Liver (tissue), 9 donors: Measurements from ENCODE around the gene ITGB1. TPM values are rescaled to one million over a fixed set of nuclear protein-coding genes. Genes with fewer than 3 reads are reported as not detected.

Source experiments
- DNase-seq: peaks from one replicate; pipeline ENCODE4 v3.0.0-alpha.2; 2017; ENCODE audit warnings: low spot score
- H3K27ac ChIP-seq, 2 donors: one replicate each; pipeline ENCODE4 v1.7.0; 2013; ENCODE audit warnings: inconsistent platforms in 2 of 2, low read length in 2 of 2, control low read depth in 1 of 2, low read depth in 1 of 2, mild to moderate bottlenecking in 1 of 2
- H3K27me3 ChIP-seq, 4 donors: one replicate each; pipeline versions ENCODE4 v1.6.1 to v1.7.0; 2013; ENCODE audit warnings: low read length in 3 of 4, inconsistent platforms in 1 of 4, mild to moderate bottlenecking in 1 of 4, moderate library complexity in 1 of 4; ENCODE audit not compliant: control insufficient read depth in 4 of 4, insufficient read depth in 4 of 4
- H3K36me3 ChIP-seq, 4 donors: one replicate each; pipeline versions ENCODE4 v1.6.1 to v1.7.0; 2013; ENCODE audit warnings: low read length in 3 of 4, mild to moderate bottlenecking in 3 of 4, low read depth in 1 of 4, moderate library complexity in 1 of 4; ENCODE audit not compliant: control insufficient read depth in 4 of 4, insufficient read depth in 3 of 4
- H3K4me1 ChIP-seq, 4 donors: one replicate each; pipeline versions ENCODE4 v1.6.1 to v1.7.0; 2013; ENCODE audit warnings: low read length in 3 of 4, mild to moderate bottlenecking in 3 of 4, moderate library complexity in 1 of 4; ENCODE audit not compliant: control insufficient read depth in 4 of 4, insufficient read depth in 4 of 4
- H3K4me3 ChIP-seq, 3 donors: one replicate each; pipeline versions ENCODE4 v1.6.1 to v1.7.0; 2013; ENCODE audit warnings: low read length in 3 of 3, control low read depth in 1 of 3, low read depth in 1 of 3, mild to moderate bottlenecking in 1 of 3
- H3K9ac ChIP-seq, 2 donors: one replicate each; pipeline ENCODE4 v1.7.0; 2013; ENCODE audit warnings: low read length in 2 of 2, mild to moderate bottlenecking in 2 of 2, moderate library complexity in 2 of 2, control low read depth in 1 of 2, low read depth in 1 of 2
- H3K9me3 ChIP-seq, 4 donors: one replicate each; pipeline versions ENCODE4 v1.6.1 to v1.7.0; 2013; ENCODE audit warnings: low read length in 3 of 4; ENCODE audit not compliant: control insufficient read depth in 4 of 4
- ATF3 ChIP-seq: IDR thresholded peaks from 2 replicates; pipeline ENCODE4 v1.6.1; 2016; ENCODE audit warnings: antibody characterized with exemption
- EGR1 ChIP-seq, 2 donors: IDR thresholded peaks; 2 replicates each; pipeline ENCODE4 v1.6.1; 2016 to 2018; ENCODE audit warnings: antibody characterized with exemption in 2 of 2, low read depth in 2 of 2
- GABPA ChIP-seq, 2 donors: IDR thresholded peaks in 1 of 2; conservative IDR thresholded peaks in 1 of 2; 2 replicates each; pipeline ENCODE4 v1.6.1; 2016; ENCODE audit warnings: antibody characterized with exemption in 2 of 2, mild to moderate bottlenecking in 1 of 2, moderate library complexity in 1 of 2
- HNF4A ChIP-seq, 2 donors: conservative IDR thresholded peaks; 2 replicates each; pipeline ENCODE4 v1.6.1; 2016; ENCODE audit warnings: antibody characterized with exemption in 2 of 2, mild to moderate bottlenecking in 2 of 2
- HNF4G ChIP-seq: IDR thresholded peaks from 2 replicates; pipeline ENCODE4 v1.6.1; 2016; ENCODE audit warnings: antibody characterized with exemption
- JUND ChIP-seq, 2 donors: IDR thresholded peaks; 2 replicates each; pipeline ENCODE4 v1.6.1; 2016; ENCODE audit warnings: antibody characterized with exemption in 2 of 2
- NR2F2 ChIP-seq: IDR thresholded peaks from 2 replicates; pipeline ENCODE4 v1.6.1; 2016; ENCODE audit warnings: antibody characterized with exemption
- RAD21 ChIP-seq, 2 donors: IDR thresholded peaks; 2 replicates each; pipeline ENCODE4 v1.6.1; 2016; ENCODE audit warnings: antibody characterized with exemption in 2 of 2, mild to moderate bottlenecking in 2 of 2
- REST ChIP-seq: IDR thresholded peaks from 2 replicates; pipeline ENCODE4 v1.6.1; 2016; ENCODE audit warnings: antibody characterized with exemption, mild to moderate bottlenecking
- RXRA ChIP-seq, 2 donors: IDR thresholded peaks; 2 replicates each; pipeline ENCODE4 v1.6.1; 2017 to 2018; ENCODE audit warnings: antibody characterized with exemption in 2 of 2, mild to moderate bottlenecking in 1 of 2
- SP1 ChIP-seq: IDR thresholded peaks from 2 replicates; pipeline ENCODE4 v1.6.1; 2018; ENCODE audit warnings: antibody characterized with exemption, mild to moderate bottlenecking
- TAF1 ChIP-seq: conservative IDR thresholded peaks from 2 replicates; pipeline ENCODE4 v1.6.1; 2016; ENCODE audit warnings: antibody characterized with exemption, mild to moderate bottlenecking
- YY1 ChIP-seq: IDR thresholded peaks from 2 replicates; pipeline ENCODE4 v1.6.1; 2016; ENCODE audit warnings: antibody characterized with exemption, mild to moderate bottlenecking
- WGBS: extraction: QIAGEN DNeasy Blood & Tissue Kit; methylation state at CpG from one replicate; pipeline ENCODE4 v1.1.7; 2013; 5-methylcytosine and 5-hydroxymethylcytosine counted together
- polyA plus RNA-seq, 2 donors: library from polyadenylated mRNA; stranded (reverse) in 1 of 2; unstranded in 1 of 2; fragments of 200-250 nt in 1 of 2; fragments of >200 nt in 1 of 2; fragmentation: Nextera tagmentation in 1 of 2; extraction: Ambion mirVana in 1 of 2; gene quantifications; one replicate each; pipeline versions ENCODE4 v1.2.1 to v1.2.3, GENCODE V29; 2013 to 2015
- total RNA-seq, 2 donors: library from RNA; depleted of rRNA; stranded (reverse); fragments of >200 nt; gene quantifications; one replicate each; pipeline ENCODE4 v1.2.3, GENCODE V29; 2014
- TF ChIP-seq, protein P1 (sequence below): IDR thresholded peaks from 2 replicates; pipeline ENCODE4 v1.6.1; 2016; ENCODE audit warnings: antibody characterized with exemption
- TF ChIP-seq, protein P2 (sequence below): IDR thresholded peaks from 2 replicates; pipeline ENCODE4 v1.6.1; 2016; ENCODE audit warnings: antibody characterized with exemption
- TF ChIP-seq, protein P3 (sequence below): fragments of 150-350 bp; IDR thresholded peaks from 2 replicates; pipeline ENCODE4 v1.5.1; 2017; ENCODE audit warnings: improper control_type of control experiment, low read depth, low read length; ENCODE audit not compliant: missing input control
- donor health status: healthy.
- donor health status: healthy.
- donor health status: healthy.
- donor health status: healthy.
- donor health status: healthy.

Gene ITGB1
- total and polyA plus RNA-seq, 4 donors = 109 to 308 (median 221) TPM

DNA sequence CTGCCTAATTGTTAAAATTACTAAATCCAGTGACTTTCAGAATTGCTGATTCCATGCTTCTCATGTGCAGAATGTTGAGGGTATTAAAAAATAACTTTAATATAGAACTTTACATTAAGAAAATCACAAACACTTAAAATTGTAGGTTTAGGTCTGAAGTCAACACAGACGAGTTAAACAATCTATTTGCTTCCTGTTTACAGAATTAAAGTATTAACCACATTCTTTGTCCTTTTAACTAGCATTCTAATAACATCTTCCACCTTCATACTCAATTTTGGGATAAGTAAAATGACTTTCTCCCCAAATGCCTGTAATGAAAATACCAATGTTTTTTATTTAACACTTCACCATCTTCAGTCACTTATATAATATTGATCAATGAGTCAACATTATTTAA is 2.2 kb downstream of the ITGB1 start (continued):
- no peak for TF ChIP-seq ATF3
- TF ChIP-seq SP1 = no peak
- TF ChIP-seq RXRA (IDR thresholded peaks at IDR 0.05) = no peak
- no peak for TF ChIP-seq RAD21 (IDR thresholded peaks at IDR 0.05)

- Histone ChIP-seq H3K9ac (peak overlapping the region; percentile 48 to 83), H3K36me3 (no peaks in the 10 kb centered on the region), H3K27me3 (no peaks in the 10 kb centered on the region), H3K4me3 (peak overlapping the region; percentile 2 to 95 (median 6)), H3K9me3 (no peaks in the 10 kb centered on the region), H3K27ac (peak overlapping the region; percentile 44 to 55), H3K4me1 (peaks cover 12 to 62% (median 35%) of the 10 kb centered on the region in 4 donors)
- 38% methylated on average over 4 of the region's 4 CpGs for WGBS
- TF ChIP-seq HNF4G (no peak), ATF3 (no peak), JUND (IDR thresholded peaks at IDR 0.05) (no peak), TAF1 (no peak), REST (no peak), RAD21 (IDR thresholded peaks at IDR 0.05) (no peak), GABPA (IDR thresholded peaks at IDR 0.05 in 1 of 2, conservative IDR thresholded peaks at IDR 0.05 in 1 of 2) (no peak), EGR1 (IDR thresholded peaks at IDR 0.05; ENCODE audit: low read depth in 2 of 2) (no peak), YY1 (no peak), HNF4A (conservative IDR thresholded peaks at IDR 0.05) (no peak), NR2F2 (no peak), RXRA (IDR thresholded peaks at IDR 0.05) (no peak)
- TF ChIP-seq, protein P1, sequence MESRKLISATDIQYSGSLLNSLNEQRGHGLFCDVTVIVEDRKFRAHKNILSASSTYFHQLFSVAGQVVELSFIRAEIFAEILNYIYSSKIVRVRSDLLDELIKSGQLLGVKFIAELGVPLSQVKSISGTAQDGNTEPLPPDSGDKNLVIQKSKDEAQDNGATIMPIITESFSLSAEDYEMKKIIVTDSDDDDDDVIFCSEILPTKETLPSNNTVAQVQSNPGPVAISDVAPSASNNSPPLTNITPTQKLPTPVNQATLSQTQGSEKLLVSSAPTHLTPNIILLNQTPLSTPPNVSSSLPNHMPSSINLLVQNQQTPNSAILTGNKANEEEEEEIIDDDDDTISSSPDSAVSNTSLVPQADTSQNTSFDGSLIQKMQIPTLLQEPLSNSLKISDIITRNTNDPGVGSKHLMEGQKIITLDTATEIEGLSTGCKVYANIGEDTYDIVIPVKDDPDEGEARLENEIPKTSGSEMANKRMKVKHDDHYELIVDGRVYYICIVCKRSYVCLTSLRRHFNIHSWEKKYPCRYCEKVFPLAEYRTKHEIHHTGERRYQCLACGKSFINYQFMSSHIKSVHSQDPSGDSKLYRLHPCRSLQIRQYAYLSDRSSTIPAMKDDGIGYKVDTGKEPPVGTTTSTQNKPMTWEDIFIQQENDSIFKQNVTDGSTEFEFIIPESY = no peak
- TF ChIP-seq, protein P2, sequence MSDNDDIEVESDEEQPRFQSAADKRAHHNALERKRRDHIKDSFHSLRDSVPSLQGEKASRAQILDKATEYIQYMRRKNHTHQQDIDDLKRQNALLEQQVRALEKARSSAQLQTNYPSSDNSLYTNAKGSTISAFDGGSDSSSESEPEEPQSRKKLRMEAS = no peak
- TF ChIP-seq, protein P3, sequence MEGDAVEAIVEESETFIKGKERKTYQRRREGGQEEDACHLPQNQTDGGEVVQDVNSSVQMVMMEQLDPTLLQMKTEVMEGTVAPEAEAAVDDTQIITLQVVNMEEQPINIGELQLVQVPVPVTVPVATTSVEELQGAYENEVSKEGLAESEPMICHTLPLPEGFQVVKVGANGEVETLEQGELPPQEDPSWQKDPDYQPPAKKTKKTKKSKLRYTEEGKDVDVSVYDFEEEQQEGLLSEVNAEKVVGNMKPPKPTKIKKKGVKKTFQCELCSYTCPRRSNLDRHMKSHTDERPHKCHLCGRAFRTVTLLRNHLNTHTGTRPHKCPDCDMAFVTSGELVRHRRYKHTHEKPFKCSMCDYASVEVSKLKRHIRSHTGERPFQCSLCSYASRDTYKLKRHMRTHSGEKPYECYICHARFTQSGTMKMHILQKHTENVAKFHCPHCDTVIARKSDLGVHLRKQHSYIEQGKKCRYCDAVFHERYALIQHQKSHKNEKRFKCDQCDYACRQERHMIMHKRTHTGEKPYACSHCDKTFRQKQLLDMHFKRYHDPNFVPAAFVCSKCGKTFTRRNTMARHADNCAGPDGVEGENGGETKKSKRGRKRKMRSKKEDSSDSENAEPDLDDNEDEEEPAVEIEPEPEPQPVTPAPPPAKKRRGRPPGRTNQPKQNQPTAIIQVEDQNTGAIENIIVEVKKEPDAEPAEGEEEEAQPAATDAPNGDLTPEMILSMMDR = no peak
- no peak for DNase-seq
These were observed 2.7 kb downstream of the ITGB1 start for GRCh38 chr10:32955299-32955772.
